HG03135 (cell line): ENCODE results near the gene RAB31.

Experiments
- ATAC-seq: cut with Tn5 transposase; IDR thresholded peaks from one replicate; pipeline ENCODE4 v1.9.1; 2021; ENCODE audit warnings: mild to moderate bottlenecking, moderate library complexity; ENCODE audit not compliant: unreplicated experiment

The RAB31 gene

DNA sequence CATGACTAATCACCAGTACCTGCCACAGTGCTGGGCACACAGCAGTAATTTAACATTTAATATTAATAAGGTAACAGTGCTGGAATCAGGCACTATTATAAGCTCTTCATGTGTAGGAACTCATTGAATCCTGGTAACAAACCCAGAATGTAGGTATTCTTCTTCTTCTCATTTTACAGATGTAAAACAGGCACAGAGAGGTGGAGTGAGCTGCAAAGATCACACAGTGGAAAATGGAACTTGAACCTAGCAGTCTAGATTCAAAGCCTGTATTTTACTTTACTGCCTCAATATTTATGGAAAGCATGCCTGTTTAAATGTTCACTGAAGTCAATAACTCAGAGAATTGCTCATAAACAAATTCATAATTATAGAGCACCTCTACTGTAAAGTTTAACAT, 202.0 kb downstream of the RAB31 start:
- ATAC-seq: no peak

DNA sequence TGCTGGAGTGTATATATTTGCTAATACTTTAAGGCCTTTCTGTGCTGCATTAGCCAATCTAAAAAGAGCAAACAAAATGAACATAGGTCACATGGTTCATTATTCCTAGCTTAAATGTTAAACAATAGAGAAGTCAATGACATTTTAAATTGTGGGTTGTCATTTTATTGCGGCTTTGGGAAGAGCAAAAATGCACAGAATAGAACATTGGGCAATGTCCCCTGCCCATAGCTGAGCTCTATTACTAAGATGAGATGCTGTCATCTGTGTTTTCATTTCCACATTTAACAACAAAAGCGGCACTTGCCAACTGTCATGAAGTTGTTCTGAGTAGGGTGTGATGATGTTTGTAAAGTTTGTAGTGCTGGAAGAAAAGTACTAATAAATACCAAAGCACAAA, 202.6 kb downstream of the RAB31 start:
- ATAC-seq: no peak

GRCh38 chr18:9911226-9911625, 203.1 kb downstream of the RAB31 start:
- no peak for ATAC-seq
